HepG2 (cell line): ENCODE results near the gene MED19. TPM values are rescaled to one million over a fixed set of nuclear protein-coding genes. Genes with fewer than 3 reads are reported as not detected.

Experiments
- KDM3A ChIP-seq: IDR thresholded peaks from 2 replicates; pipeline ENCODE4 v1.6.1; 2018; ENCODE audit warnings: low read depth, missing compliant biosample characterization
- PRDM15 ChIP-seq: sonication (generic); formaldehyde crosslinking; IDR thresholded peaks from 2 replicates; pipeline ENCODE4 v1.4.0; 2020; ENCODE audit warnings: missing genetic modification reagents
- RAD51 ChIP-seq: fragments of 450-650 bp; IDR thresholded peaks from 2 replicates; pipeline ENCODE4 v1.6.1; 2016; ENCODE audit warnings: borderline replicate concordance
- USF2 ChIP-seq, 2 experiments: sonication (generic) in 1 of 2; formaldehyde crosslinking in 1 of 2; IDR thresholded peaks; 2 replicates each; pipeline versions ENCODE4 v1.5.1 to v1.6.1; 2011 to 2020; ENCODE audit warnings: borderline replicate concordance in 1 of 2, low read depth in 1 of 2, low read length in 1 of 2, mild to moderate bottlenecking in 1 of 2, missing genetic modification reagents in 1 of 2, moderate library complexity in 1 of 2
- ZNF609 ChIP-seq: sonication (generic); formaldehyde crosslinking; IDR thresholded peaks from 2 replicates; pipeline ENCODE4 v1.4.0; 2020; ENCODE audit warnings: mild to moderate bottlenecking, missing genetic modification reagents, borderline replicate concordance
- polyA plus RNA-seq, 8 experiments: library from polyadenylated mRNA; depleted of rRNA in 3 of 8; stranded (reverse) in 7 of 8; unstranded in 1 of 8; fragments of >200 nt; fragmentation: Illumina TruSeq in 4 of 8; extraction: Trizol in 4 of 8; gene quantifications; 2 replicates each; pipeline versions ENCODE4 v1.2.1 to v1.2.3, GENCODE V29; 2011 to 2016; ENCODE audit warnings: low read depth in 4 of 8, missing spikeins in 1 of 8, mixed read lengths in 1 of 8; ENCODE audit not compliant: insufficient read depth in 1 of 8
- total RNA-seq, 5 experiments: library from RNA; depleted of rRNA; stranded (reverse); fragments of >200 nt; fragmentation: Illumina TruSeq; extraction: Trizol; gene quantifications; 2 replicates each; pipeline ENCODE4 v1.2.3, GENCODE V29; 2016; ENCODE audit warnings: low read depth in 1 of 5
- TF ChIP-seq, protein P1 (sequence below): sonication (generic); formaldehyde crosslinking; IDR thresholded peaks from 2 replicates; pipeline ENCODE4 v1.4.0; 2020; ENCODE audit warnings: missing genetic modification reagents
- TF ChIP-seq, protein P2 (sequence below): sonication (generic); formaldehyde crosslinking; IDR thresholded peaks from 2 replicates; pipeline ENCODE4 v1.5.1; 2020; ENCODE audit warnings: mild to moderate bottlenecking, missing genetic modification reagents, borderline replicate concordance

The MED19 gene
- total and polyA plus RNA-seq, 2 of the 13 experiments (the other 11 are each of a cell fraction or from before 2014, with no cell fraction given): 12.9 to 13.8 TPM

- TF ChIP-seq, protein P1, sequence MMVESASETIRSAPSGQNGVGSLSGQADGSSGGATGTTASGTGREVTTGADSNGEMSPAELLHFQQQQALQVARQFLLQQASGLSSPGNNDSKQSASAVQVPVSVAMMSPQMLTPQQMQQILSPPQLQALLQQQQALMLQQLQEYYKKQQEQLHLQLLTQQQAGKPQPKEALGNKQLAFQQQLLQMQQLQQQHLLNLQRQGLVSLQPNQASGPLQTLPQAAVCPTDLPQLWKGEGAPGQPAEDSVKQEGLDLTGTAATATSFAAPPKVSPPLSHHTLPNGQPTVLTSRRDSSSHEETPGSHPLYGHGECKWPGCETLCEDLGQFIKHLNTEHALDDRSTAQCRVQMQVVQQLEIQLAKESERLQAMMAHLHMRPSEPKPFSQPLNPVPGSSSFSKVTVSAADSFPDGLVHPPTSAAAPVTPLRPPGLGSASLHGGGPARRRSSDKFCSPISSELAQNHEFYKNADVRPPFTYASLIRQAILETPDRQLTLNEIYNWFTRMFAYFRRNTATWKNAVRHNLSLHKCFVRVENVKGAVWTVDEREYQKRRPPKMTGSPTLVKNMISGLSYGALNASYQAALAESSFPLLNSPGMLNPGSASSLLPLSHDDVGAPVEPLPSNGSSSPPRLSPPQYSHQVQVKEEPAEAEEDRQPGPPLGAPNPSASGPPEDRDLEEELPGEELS (CRISPR knock-in tag): peak; percentile 91
- TF ChIP-seq, protein P2, sequence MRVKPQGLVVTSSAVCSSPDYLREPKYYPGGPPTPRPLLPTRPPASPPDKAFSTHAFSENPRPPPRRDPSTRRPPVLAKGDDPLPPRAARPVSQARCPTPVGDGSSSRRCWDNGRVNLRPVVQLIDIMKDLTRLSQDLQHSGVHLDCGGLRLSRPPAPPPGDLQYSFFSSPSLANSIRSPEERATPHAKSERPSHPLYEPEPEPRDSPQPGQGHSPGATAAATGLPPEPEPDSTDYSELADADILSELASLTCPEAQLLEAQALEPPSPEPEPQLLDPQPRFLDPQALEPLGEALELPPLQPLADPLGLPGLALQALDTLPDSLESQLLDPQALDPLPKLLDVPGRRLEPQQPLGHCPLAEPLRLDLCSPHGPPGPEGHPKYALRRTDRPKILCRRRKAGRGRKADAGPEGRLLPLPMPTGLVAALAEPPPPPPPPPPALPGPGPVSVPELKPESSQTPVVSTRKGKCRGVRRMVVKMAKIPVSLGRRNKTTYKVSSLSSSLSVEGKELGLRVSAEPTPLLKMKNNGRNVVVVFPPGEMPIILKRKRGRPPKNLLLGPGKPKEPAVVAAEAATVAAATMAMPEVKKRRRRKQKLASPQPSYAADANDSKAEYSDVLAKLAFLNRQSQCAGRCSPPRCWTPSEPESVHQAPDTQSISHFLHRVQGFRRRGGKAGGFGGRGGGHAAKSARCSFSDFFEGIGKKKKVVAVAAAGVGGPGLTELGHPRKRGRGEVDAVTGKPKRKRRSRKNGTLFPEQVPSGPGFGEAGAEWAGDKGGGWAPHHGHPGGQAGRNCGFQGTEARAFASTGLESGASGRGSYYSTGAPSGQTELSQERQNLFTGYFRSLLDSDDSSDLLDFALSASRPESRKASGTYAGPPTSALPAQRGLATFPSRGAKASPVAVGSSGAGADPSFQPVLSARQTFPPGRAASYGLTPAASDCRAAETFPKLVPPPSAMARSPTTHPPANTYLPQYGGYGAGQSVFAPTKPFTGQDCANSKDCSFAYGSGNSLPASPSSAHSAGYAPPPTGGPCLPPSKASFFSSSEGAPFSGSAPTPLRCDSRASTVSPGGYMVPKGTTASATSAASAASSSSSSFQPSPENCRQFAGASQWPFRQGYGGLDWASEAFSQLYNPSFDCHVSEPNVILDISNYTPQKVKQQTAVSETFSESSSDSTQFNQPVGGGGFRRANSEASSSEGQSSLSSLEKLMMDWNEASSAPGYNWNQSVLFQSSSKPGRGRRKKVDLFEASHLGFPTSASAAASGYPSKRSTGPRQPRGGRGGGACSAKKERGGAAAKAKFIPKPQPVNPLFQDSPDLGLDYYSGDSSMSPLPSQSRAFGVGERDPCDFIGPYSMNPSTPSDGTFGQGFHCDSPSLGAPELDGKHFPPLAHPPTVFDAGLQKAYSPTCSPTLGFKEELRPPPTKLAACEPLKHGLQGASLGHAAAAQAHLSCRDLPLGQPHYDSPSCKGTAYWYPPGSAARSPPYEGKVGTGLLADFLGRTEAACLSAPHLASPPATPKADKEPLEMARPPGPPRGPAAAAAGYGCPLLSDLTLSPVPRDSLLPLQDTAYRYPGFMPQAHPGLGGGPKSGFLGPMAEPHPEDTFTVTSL (CRISPR knock-in tag): no peak
- TF ChIP-seq ZNF609 (CRISPR knock-in tag) (peak; percentile 63; the same call in 1 of the 2 replicates), PRDM15 (CRISPR knock-in tag) (no peak), RAD51 (no peak), USF2 (IDR thresholded peaks at IDR 0.05; ENCODE audit: low read depth, low read length) (no peak), USF2 (CRISPR knock-in tag; IDR thresholded peaks at IDR 0.05; ENCODE audit: borderline replicate concordance) (peak; percentile 69; the same call in 1 of the 2 replicates), KDM3A (CRISPR knock-in tag) (peak; percentile 75; the same call in 1 of the 2 replicates)
These were observed 54.6 kb downstream of the MED19 start, which contains the start of gene CLP1 (continued) for GRCh38 chr11:57657194-57658022.
